ENCODE results near the gene TFF2. TPM values are rescaled to one million over a fixed set of nuclear protein-coding genes. Genes with fewer than 3 reads are reported as not detected.

The TFF2 gene
- total RNA-seq, 1 donor from 2014 or later: not detected

DNA sequence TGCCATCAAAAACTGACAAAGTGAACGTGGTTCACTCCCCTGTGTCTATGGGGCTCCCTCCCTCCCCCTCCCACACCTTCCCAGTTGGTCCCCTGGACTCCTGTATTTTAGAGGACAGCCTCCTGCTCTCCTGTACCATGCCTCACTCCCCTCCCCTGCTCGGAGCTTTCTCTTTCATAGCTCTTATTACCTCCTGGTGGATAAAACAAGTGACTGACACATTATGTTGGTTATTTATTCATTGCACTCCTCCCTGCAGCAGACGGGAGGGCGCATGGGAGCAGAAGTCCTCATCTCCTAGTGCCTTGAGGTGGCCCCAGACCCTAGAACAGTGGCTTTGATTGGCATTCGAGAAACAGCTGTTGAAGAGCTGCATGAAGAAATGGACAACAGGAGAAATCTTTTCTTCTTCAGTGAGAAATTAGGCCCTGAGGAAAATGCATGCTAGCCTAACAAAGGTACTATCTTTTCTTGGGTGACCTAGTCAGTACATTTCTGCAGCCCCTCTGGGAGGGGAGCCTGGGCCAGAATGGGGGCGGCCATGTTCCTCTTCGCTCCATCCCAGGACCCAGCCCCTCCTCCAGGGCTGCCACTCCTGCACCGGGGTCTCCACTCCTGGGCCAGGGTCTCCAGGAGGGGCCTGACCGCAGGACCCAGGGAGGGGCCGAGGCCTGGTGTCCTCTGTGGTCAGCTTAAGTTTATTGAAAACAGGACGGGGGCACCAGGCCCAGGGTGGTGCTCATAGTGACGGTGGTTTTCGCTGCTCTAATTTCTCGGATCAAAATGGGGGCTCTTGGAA, 16.8 kb upstream of the TFF2 start:
- peaks cover 3% of the 10 kb centered on the region for H3K4me1 Mint-ChIP-seq (ENCODE audit: unreplicated experiment)
- DNase-seq (ENCODE audit: low spot score): no peak
- TF ChIP-seq, protein P1, sequence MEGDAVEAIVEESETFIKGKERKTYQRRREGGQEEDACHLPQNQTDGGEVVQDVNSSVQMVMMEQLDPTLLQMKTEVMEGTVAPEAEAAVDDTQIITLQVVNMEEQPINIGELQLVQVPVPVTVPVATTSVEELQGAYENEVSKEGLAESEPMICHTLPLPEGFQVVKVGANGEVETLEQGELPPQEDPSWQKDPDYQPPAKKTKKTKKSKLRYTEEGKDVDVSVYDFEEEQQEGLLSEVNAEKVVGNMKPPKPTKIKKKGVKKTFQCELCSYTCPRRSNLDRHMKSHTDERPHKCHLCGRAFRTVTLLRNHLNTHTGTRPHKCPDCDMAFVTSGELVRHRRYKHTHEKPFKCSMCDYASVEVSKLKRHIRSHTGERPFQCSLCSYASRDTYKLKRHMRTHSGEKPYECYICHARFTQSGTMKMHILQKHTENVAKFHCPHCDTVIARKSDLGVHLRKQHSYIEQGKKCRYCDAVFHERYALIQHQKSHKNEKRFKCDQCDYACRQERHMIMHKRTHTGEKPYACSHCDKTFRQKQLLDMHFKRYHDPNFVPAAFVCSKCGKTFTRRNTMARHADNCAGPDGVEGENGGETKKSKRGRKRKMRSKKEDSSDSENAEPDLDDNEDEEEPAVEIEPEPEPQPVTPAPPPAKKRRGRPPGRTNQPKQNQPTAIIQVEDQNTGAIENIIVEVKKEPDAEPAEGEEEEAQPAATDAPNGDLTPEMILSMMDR (IDR thresholded peaks at IDR 0.05; ENCODE audit: unreplicated experiment): no peak
- peaks cover 4% of the 10 kb centered on the region for H3K36me3 Mint-ChIP-seq (ENCODE audit: low read depth, unreplicated experiment)
- H3K27me3 Mint-ChIP-seq (ENCODE audit: unreplicated experiment): peaks cover 7% of the 10 kb centered on the region
- no peak overlapping the region for H3K4me3 Mint-ChIP-seq (ENCODE audit: unreplicated experiment)
- H3K27ac Mint-ChIP-seq (ENCODE audit: unreplicated experiment): no peak overlapping the region
- no peaks in the 10 kb centered on the region for H3K9me3 Mint-ChIP-seq (ENCODE audit: unreplicated experiment)

DNA sequence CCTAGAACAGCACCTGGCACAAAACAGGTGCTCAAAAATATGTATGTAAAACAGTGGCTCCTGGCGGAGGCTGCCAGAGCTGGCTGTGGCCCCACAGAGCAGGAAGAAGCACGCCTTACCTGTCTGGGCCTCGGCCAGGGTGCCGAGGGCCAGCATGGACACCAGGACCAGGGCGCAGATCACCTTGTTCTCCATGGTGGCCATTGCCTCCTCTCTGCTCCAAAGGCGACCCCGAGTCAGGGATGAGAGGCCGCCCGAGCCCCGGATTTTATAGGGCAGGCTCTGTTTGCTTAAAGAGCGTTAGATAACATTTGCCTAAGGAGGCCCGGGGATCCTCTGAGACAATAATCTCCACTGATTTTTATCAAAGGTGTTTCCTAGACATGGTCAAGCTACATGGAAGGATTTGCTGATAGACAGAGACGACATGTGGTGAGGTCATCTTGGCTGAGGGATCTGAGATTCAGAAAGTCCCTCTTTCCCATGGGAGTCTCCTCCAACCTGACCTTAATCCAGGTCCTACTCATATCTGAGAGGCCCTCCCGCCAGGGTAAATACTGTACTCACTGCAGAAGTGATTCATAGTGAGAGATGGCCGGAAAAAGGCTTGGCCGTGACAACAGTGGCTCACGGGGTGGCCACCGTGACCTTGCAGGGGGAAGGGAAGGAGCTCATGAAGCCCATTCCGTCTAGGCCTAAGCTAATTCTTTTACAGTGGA, 15.7 kb upstream of the TFF2 start, which contains the start of gene TFF1:
TSS of gene TFF1 (minus strand) at position 244 of the 719 bp plus-strand sequence. CDS start at position 204, 40 bp downstream.
- DNase-seq (ENCODE audit: low spot score): no peak
- H3K27me3 Mint-ChIP-seq (ENCODE audit: unreplicated experiment): peaks cover 8% of the 10 kb centered on the region
- H3K36me3 Mint-ChIP-seq (ENCODE audit: low read depth, unreplicated experiment): peaks cover 4% of the 10 kb centered on the region
- H3K27ac Mint-ChIP-seq (ENCODE audit: unreplicated experiment): peak within 1 kb of the TSS; percentile 52
- H3K9me3 Mint-ChIP-seq (ENCODE audit: unreplicated experiment): no peaks in the 10 kb centered on the region
- H3K4me3 Mint-ChIP-seq (ENCODE audit: unreplicated experiment): no peak within 1 kb of the TSS
- peaks cover 3% of the 10 kb centered on the region for H3K4me1 Mint-ChIP-seq (ENCODE audit: unreplicated experiment)
- TF ChIP-seq, protein P1 (IDR thresholded peaks at IDR 0.05; ENCODE audit: unreplicated experiment): no peak

DNA sequence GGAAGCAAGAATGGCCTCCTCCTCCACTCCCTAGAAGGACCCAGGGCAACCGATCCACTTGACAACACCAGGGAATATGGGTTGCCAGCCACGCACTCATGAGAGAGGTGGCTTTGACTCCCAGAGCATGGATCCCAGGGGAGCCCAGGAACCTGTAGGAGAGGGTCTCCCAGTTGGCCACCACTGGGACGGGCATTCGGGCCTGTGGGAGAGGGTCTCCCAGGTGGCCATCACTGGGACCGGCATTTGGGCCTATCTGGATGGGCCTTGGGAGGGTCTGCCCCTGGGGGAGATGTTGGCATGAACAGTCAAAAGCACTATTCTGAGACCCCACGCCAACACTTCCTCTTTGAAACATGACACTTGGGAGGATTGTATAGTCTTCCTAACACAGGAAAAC, 15.0 kb upstream of the TFF2 start:
- DNase-seq (ENCODE audit: low spot score): no peak
- peaks cover 3% of the 10 kb centered on the region for H3K27me3 Mint-ChIP-seq (ENCODE audit: unreplicated experiment)
- H3K9me3 Mint-ChIP-seq (ENCODE audit: unreplicated experiment): no peaks in the 10 kb centered on the region
- peaks cover 4% of the 10 kb centered on the region for H3K36me3 Mint-ChIP-seq (ENCODE audit: low read depth, unreplicated experiment)
- TF ChIP-seq, protein P1 (IDR thresholded peaks at IDR 0.05; ENCODE audit: unreplicated experiment): no peak
- no peak overlapping the region for H3K27ac Mint-ChIP-seq (ENCODE audit: unreplicated experiment)
- peaks cover 3% of the 10 kb centered on the region for H3K4me1 Mint-ChIP-seq (ENCODE audit: unreplicated experiment)
- no peak overlapping the region for H3K4me3 Mint-ChIP-seq (ENCODE audit: unreplicated experiment)

DNA sequence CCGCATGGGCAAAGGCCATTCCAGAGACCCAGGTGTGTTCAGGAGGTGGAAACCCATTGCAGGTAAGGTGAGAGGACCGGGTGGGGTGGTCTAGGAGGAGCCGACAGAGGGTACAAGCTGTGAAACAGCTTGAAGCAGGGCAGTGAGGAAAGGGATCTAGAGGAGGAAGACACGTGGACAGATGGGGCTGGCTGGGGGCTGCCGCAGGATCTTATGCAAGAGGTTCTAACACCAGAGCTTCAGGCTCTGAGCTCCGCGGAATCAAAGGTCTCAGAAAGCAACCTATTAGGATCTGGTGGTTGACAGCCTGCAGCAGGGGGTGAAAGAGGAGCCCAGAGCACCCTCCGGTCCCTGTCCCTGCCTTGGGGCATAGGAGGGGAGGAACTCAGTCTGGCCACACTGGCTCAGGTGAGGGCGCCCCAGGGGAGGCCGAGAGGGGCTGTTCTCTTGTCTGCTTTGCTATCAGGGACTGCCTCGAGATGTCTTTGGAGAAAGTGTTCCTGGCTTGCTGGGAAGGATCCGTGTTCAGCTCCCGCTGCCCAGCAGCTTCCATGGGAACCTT, 13.6 kb upstream of the TFF2 start:
- H3K9me3 Mint-ChIP-seq (ENCODE audit: unreplicated experiment): no peaks in the 10 kb centered on the region
- no peak for DNase-seq (ENCODE audit: low spot score)
- no peak overlapping the region for H3K4me3 Mint-ChIP-seq (ENCODE audit: unreplicated experiment)
- H3K4me1 Mint-ChIP-seq (ENCODE audit: unreplicated experiment): peaks cover 3% of the 10 kb centered on the region
- TF ChIP-seq, protein P1 (IDR thresholded peaks at IDR 0.05; ENCODE audit: unreplicated experiment): no peak
- H3K27ac Mint-ChIP-seq (ENCODE audit: unreplicated experiment): no peak overlapping the region
- H3K36me3 Mint-ChIP-seq (ENCODE audit: low read depth, unreplicated experiment): peaks cover 4% of the 10 kb centered on the region
- peaks cover 3% of the 10 kb centered on the region for H3K27me3 Mint-ChIP-seq (ENCODE audit: unreplicated experiment)
